Body of pancreas (tissue), 4 donors: ENCODE data around the gene CEP164.

Source experiments
- CTCF ChIP-seq, 7 experiments: fragments of 450-650 bp in 4 of 7; fragments of 200-600 bp in 3 of 7; sonication (generic) in 3 of 7; IDR thresholded peaks; one replicate each; pipeline ENCODE4 v1.5.1; 2016 to 2019; ENCODE audit warnings: antibody characterized with exemption in 7 of 7
- POLR2A ChIP-seq, 3 donors: fragments of 450-650 bp; IDR thresholded peaks; one replicate each; pipeline ENCODE4 v1.6.1; 2016; ENCODE audit warnings: antibody characterized with exemption in 3 of 3, mild to moderate bottlenecking in 2 of 3

- TF ChIP-seq CTCF (IDR thresholded peaks at IDR 0.05), result no peak
- TF ChIP-seq POLR2A (IDR thresholded peaks at IDR 0.05), result no peak
These were observed 28.7 kb downstream of the CEP164 start for GRCh38 chr11:117356126-117356890.
